Mesodermal cell (in vitro differentiated cells): ENCODE results near the gene TMPRSS15.

Source experiments
- H3K27ac ChIP-seq: 2 replicates; pipeline ENCODE4 v1.7.0; 2013; ENCODE audit warnings: mild to moderate bottlenecking, low read depth, low read length, moderate library complexity; ENCODE audit not compliant: severe bottlenecking
- H3K36me3 ChIP-seq: 2 replicates; pipeline ENCODE4 v1.7.1; 2013; ENCODE audit warnings: mild to moderate bottlenecking, low read length, moderate library complexity; ENCODE audit not compliant: control insufficient read depth, insufficient read depth
- H3K4me1 ChIP-seq: one replicate; pipeline ENCODE4 v1.7.1; 2013; ENCODE audit warnings: mild to moderate bottlenecking, low read length; ENCODE audit not compliant: insufficient read depth, control insufficient read depth, poor library complexity, severe bottlenecking
- H3K4me3 ChIP-seq: 2 replicates; pipeline ENCODE4 v1.7.0; 2013; ENCODE audit warnings: low read length, control low read depth, mild to moderate bottlenecking; ENCODE audit not compliant: insufficient read depth, poor library complexity, severe bottlenecking; ENCODE audit errors: extremely low read depth
- H3K9me3 ChIP-seq: 2 replicates; pipeline ENCODE4 v1.7.1; 2013; ENCODE audit warnings: mild to moderate bottlenecking, low read length, moderate library complexity; ENCODE audit not compliant: control insufficient read depth
- WGBS, 2 experiments: methylation state at CpG; one replicate each; pipeline ENCODE4 v1.1.5; 2013; ENCODE audit warnings: missing lambda C conversion rate in 2 of 2; ENCODE audit not compliant: insufficient coverage in 2 of 2; 5-methylcytosine and 5-hydroxymethylcytosine counted together

The TMPRSS15 gene

DNA sequence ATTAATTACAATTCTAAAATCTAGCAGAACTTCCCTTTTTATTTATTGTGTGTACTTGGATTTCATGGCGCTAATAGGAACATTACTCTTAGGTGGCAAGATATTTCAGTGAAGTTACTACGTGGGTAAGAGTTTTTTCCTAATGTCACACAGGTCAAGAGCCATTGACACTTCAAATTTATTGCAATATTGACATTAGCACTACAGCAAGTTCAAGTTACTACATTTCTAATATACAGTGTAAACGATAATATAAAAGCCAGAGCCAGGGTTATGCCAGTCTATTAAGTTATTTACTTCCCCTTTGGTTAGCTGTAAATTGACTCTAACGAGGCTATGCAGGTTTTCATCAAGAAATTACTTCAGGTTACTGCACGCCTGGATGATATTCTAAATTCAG lies 129.2 kb downstream of the TMPRSS15 start:
- H3K36me3 ChIP-seq = no peaks in the 10 kb centered on the region
- no peak overlapping the region for H3K27ac ChIP-seq
- 88 to 94% methylated on average over 2 to 3 of the region's 5 CpGs for WGBS, 2 experiments
- H3K4me3 ChIP-seq = no peak overlapping the region
- no peaks in the 10 kb centered on the region for H3K9me3 ChIP-seq
- no peaks in the 10 kb centered on the region for H3K4me1 ChIP-seq

DNA sequence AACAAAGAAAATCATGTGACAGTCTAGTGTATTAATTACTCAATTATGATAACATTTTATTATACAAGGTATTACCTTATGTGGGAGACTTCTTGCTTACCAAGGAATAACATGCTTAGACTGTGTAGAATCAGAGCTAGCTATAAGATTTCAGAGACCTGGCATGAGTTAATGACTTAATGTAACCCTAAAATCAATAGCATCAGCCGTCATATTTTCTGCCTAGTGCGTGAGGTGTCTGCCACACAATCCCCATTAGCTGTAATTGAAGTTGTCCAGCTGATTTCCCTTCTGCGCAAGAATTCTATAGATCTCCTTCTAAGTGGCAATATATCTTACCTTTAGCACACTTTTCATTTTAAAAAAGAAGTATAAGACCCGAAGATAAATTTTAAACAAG lies 130.2 kb downstream of the TMPRSS15 start:
- H3K4me1 ChIP-seq = no peaks in the 10 kb centered on the region
- no peak overlapping the region for H3K4me3 ChIP-seq
- no peaks in the 10 kb centered on the region for H3K9me3 ChIP-seq
- H3K27ac ChIP-seq = no peak overlapping the region
- no peaks in the 10 kb centered on the region for H3K36me3 ChIP-seq
- 79 to 83% methylated on average over 2 of the region's 4 CpGs for WGBS, 2 experiments

DNA sequence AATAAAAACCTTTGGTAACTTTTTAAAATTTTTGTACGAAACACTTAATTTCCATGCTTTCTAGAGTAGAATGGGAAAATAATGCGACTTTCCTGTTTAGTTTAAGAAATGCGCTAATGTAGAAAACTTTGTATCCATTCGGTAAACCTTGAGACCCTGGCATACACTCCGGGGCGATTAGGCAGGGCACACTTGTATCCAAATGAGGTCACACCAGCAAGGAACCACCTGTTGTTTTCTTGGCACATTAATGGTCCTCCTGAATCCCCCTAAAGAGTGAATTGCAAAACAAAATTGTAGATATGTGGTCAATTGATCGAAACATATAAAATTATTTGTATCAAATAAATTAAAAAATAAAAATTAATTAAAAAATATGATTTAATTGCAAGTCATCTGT lies 133.7 kb downstream of the TMPRSS15 start:
- Histone ChIP-seq H3K9me3 (no peaks in the 10 kb centered on the region), H3K4me1 (no peaks in the 10 kb centered on the region), H3K4me3 (no peak overlapping the region), H3K27ac (no peak overlapping the region), H3K36me3 (no peaks in the 10 kb centered on the region)
- 87 to 89% methylated on average over 5 to 6 of the region's 7 CpGs for WGBS, 2 experiments

DNA sequence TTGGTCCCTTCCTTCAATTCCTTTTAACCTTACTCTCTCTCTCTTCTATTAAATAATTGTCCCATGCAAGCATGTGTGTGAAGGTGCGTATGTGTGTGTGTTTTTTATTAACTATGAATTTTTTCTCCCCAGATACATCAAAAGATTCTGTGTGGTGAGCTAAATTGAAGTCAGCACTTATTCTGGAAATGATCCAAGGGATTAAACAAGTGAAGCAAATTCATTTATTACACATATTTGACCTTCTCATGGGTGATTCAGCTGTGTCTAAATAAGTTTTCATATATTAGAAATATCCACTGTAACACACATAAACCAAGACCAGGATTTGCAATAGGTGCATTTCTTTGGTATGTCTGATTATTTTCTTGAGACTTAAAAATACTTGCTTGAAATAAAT lies 134.7 kb downstream of the TMPRSS15 start:
- no peaks in the 10 kb centered on the region for H3K4me1 ChIP-seq
- H3K36me3 ChIP-seq = no peaks in the 10 kb centered on the region
- no peak overlapping the region for H3K27ac ChIP-seq
- no CpG with 5 or more reads among the region's 1 CpG for WGBS, 2 experiments
- no peaks in the 10 kb centered on the region for H3K9me3 ChIP-seq
- H3K4me3 ChIP-seq = no peak overlapping the region

DNA sequence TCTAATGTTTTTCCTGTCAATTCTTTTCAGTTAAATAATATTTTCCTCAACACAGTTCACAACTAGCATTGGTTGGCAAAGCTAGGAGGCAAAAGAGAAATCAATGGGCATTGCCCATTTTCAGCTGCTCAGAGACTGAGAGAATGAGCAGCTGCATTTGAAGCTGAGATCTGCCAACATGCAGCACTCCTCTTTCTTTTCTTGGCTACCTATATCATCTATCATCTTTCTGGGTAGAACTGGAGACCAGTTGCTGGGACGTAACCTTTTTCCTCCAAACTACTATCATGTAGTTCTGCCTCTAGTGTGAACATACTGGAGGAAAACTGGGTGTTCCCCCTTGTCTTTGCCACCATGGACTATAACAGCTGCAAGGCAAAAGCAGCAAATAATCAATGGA lies 136.1 kb downstream of the TMPRSS15 start:
- WGBS, 2 experiments = 100% methylated on average over 1 of the region's 1 CpG; no CpG with 5 or more reads in 1 of the 2 experiments
- no peak overlapping the region for H3K27ac ChIP-seq
- no peak overlapping the region for H3K4me3 ChIP-seq
- H3K36me3 ChIP-seq = no peaks in the 10 kb centered on the region
- H3K4me1 ChIP-seq = no peaks in the 10 kb centered on the region
- no peaks in the 10 kb centered on the region for H3K9me3 ChIP-seq

DNA sequence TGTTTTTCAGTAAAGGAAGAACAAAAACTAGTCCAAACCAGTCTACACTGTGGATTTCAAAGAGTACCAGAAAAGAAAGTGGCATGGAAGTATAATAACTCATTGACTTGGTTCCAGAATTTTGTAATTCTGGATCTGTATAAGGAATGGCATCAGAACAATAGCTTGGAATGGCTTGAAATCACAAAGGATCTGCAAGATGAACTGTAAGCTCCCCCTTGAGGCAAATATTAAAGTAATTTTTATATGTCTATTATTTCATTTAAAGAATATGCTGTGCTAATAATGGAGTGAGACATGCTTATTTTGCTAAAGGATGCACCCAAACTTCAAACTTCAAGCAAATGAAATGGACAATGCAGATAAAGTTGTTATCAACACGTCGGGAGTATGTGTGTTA lies 137.6 kb downstream of the TMPRSS15 start:
- H3K4me3 ChIP-seq = no peak overlapping the region
- no CpG with 5 or more reads among the region's 2 CpGs for WGBS, 2 experiments
- no peaks in the 10 kb centered on the region for H3K4me1 ChIP-seq
- no peaks in the 10 kb centered on the region for H3K36me3 ChIP-seq
- no peak overlapping the region for H3K27ac ChIP-seq
- H3K9me3 ChIP-seq = no peaks in the 10 kb centered on the region

DNA sequence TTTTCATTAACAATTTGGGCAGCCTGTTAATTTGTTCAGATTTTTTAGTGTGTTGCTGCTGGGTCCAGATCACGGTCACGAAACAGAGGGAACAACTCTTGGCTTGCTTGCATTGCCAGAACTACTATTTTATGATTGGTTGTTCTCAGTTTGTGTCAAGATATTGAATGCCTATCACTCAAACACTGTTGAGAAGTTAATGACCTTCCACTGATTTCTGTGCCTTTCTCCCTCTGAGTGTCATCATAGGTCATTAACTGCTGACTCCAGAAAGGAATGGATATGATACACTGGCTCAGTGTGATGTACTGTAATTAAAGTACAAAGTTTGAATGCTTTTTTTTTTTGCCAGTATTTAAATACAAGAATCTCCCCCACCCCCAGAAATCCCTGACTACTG lies 149.8 kb downstream of the TMPRSS15 start:
- no peaks in the 10 kb centered on the region for H3K36me3 ChIP-seq
- 90 to 92% methylated on average over 2 of the region's 2 CpGs for WGBS, 2 experiments
- H3K27ac ChIP-seq = no peak overlapping the region
- H3K9me3 ChIP-seq = no peaks in the 10 kb centered on the region
- no peak overlapping the region for H3K4me3 ChIP-seq
- no peaks in the 10 kb centered on the region for H3K4me1 ChIP-seq

DNA sequence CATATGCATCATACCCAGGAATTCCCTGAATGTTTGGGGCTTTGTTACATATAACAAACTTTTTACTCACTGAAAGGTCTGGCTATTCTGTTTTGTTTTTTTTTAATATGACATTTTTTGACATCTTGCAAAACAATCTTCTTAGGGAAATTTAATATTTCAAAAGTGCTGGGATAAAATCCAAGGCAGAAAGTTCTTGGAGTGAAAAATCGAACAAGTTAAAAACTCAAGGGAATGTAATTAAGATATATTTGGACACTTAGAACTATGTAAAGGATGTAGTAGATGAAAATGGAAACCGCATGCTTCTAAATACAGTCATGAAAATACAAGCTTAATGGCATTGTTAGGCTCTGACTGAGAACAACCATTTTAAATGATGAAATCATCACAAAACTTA lies 150.4 kb downstream of the TMPRSS15 start:
- Histone ChIP-seq H3K4me3 (no peak overlapping the region), H3K27ac (no peak overlapping the region), H3K4me1 (no peaks in the 10 kb centered on the region), H3K9me3 (no peaks in the 10 kb centered on the region), H3K36me3 (no peaks in the 10 kb centered on the region)
- WGBS, 2 experiments = 89% methylated on average over 1 of the region's 2 CpGs; no CpG with 5 or more reads in 1 of the 2 experiments

DNA sequence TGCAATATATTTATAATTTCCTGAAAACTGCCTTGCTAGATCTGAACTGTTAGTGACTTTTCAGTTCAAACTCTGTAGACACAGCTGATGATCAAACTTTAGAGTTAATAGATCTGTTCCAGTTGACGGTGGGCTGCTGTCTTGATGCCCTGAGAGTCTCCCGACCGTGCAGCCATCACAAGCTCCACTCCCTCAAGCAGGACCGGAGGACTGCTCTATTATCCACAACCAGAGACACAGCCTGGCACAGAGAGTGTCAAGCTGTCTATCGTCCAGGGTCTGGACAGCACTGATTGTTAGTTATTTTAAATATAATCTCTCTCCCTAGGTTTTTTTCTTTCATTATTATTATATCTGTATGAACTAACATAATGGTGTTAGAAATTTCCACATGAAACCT lies 150.9 kb downstream of the TMPRSS15 start:
- WGBS, 2 experiments = 64 to 90% methylated on average over 3 to 4 of the region's 5 CpGs
- H3K4me3 ChIP-seq = no peak overlapping the region
- no peaks in the 10 kb centered on the region for H3K4me1 ChIP-seq

DNA sequence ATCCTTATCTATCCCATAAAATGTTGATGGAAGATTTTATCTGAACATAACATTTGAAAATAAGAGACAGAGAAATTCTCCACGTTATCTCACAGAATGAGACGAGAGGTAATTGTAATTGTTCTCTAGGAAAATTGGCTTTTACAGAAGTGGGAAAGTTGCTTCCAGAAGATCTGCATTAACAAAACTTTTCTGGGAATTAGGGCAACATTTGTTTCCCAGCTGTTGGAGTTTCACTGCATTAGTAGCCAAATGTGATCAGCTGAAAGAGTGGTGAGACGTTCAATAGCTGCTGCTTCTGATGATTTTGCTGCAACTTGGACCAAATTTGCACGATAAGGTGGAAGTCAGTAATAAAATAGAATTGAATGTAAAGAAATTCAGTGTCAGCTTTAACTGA lies 151.3 kb downstream of the TMPRSS15 start:
- no peak overlapping the region for H3K4me3 ChIP-seq
- H3K36me3 ChIP-seq = no peaks in the 10 kb centered on the region
- WGBS, 2 experiments = 71 to 100% methylated on average over 1 to 3 of the region's 4 CpGs
- no peaks in the 10 kb centered on the region for H3K4me1 ChIP-seq
- no peaks in the 10 kb centered on the region for H3K9me3 ChIP-seq
- no peak overlapping the region for H3K27ac ChIP-seq

More for the DNA sequence above, 150.9 kb downstream of the TMPRSS15 start:
- Histone ChIP-seq H3K9me3 (no peaks in the 10 kb centered on the region), H3K36me3 (no peaks in the 10 kb centered on the region), H3K27ac (no peak overlapping the region)

DNA sequence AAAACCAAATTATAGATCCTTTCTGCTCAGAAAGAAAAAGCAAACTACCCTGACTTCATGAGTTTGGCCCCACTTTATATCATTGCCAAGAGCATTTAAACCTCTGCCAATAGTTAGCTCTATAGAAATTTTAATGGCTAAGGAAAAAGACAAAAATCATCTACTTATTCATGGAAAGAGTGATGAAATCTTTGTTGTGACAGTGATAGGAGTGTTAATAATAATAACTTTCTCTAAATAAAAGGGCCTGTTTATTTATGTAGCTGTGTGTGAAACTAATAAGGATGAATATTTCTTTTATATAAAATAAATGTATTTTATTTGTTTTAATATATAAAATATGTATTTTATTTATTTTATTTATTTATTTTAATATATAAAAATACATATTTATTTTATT lies 152.5 kb downstream of the TMPRSS15 start:
- no peak overlapping the region for H3K27ac ChIP-seq
- H3K36me3 ChIP-seq = no peaks in the 10 kb centered on the region
- no peak overlapping the region for H3K4me3 ChIP-seq
- H3K9me3 ChIP-seq = no peaks in the 10 kb centered on the region
- no peaks in the 10 kb centered on the region for H3K4me1 ChIP-seq

DNA sequence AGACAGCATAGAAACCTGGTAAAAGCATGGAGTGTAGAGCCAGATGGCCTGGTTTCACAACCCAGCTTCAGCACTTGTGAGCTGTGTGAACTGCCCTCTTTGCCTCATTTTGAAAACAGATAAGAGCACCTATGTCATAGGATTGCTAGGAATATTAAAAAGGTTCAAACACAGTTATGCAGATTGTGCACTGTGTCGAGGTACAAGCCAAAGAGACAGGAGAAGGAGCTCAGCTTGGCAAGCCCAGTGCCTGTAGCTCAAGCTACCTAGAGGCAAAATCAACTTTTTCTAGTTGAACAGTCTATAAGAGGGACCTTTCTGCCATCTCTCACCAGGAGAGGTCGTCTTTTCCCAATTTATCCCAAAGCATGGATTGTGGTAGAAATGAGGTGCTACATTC lies 153.9 kb downstream of the TMPRSS15 start:
- H3K27ac ChIP-seq = no peak overlapping the region
- no peak overlapping the region for H3K4me3 ChIP-seq
- WGBS, 2 experiments = 50 to 64% methylated on average over 1 of the region's 2 CpGs
- H3K4me1 ChIP-seq = no peaks in the 10 kb centered on the region
- H3K36me3 ChIP-seq = no peaks in the 10 kb centered on the region
- no peaks in the 10 kb centered on the region for H3K9me3 ChIP-seq
